SK-N-SH treated with all-trans-retinoic acid at 6 μM for 48 hours (cell line): ENCODE results near the gene PYHIN1.

Experiments
- ATAC-seq: fragments of 200-7000 bp; cut with Tn5 transposase; 3 replicates; pipeline ENCODE4 v1.9.1; 2020; ENCODE audit warnings: mild to moderate bottlenecking, moderate library complexity
- ARNTL ChIP-seq: fragments of 450-650 bp; formaldehyde crosslinking; IDR thresholded peaks from 2 replicates; pipeline ENCODE4 v1.5.0; 2020; ENCODE audit warnings: low read depth, mild to moderate bottlenecking, moderate library complexity, borderline replicate concordance
- BACH2 ChIP-seq: fragments of 250-450 bp; sonication (Bioruptor Pico); IDR thresholded peaks from 2 replicates; pipeline ENCODE4 v1.9.0; 2021; ENCODE audit warnings: mild to moderate bottlenecking, borderline replicate concordance
- CSDC2 ChIP-seq: fragments of 250-450 bp; sonication (Bioruptor Pico); IDR thresholded peaks from 2 replicates; pipeline ENCODE4 v1.5.0; 2020; ENCODE audit warnings: mild to moderate bottlenecking, moderate library complexity
- ESRRG ChIP-seq: fragments of 250-450 bp; sonication (Bioruptor Pico); IDR thresholded peaks from 2 replicates; pipeline ENCODE4 v1.6.1; 2021; ENCODE audit warnings: mild to moderate bottlenecking
- GLIS3 ChIP-seq: fragments of 250-450 bp; sonication (Bioruptor Pico); IDR thresholded peaks from 2 replicates; pipeline ENCODE4 v1.5.0; 2020; ENCODE audit warnings: mild to moderate bottlenecking, moderate library complexity
- ISL1 ChIP-seq: fragments of 250-450 bp; sonication (Bioruptor Pico); IDR thresholded peaks from 2 replicates; pipeline ENCODE4 v2.1.2; 2022; ENCODE audit warnings: mild to moderate bottlenecking, moderate library complexity
- PPARA ChIP-seq: fragments of 250-450 bp; sonication (Bioruptor Pico); IDR thresholded peaks from 2 replicates; pipeline ENCODE4 v1.5.0; 2020; ENCODE audit warnings: mild to moderate bottlenecking, borderline replicate concordance
- SNAI2 ChIP-seq: fragments of 250-450 bp; sonication (Bioruptor Pico); IDR thresholded peaks from 2 replicates; pipeline ENCODE4 v1.5.0; 2020; ENCODE audit warnings: mild to moderate bottlenecking, moderate library complexity
- TCF4 ChIP-seq: fragments of 250-450 bp; sonication (Bioruptor Pico); IDR thresholded peaks from 2 replicates; pipeline ENCODE4 v1.8.0; 2021; ENCODE audit warnings: mild to moderate bottlenecking, moderate library complexity, borderline replicate concordance
- TOX ChIP-seq: fragments of 250-450 bp; sonication (Bioruptor Pico); IDR thresholded peaks from 2 replicates; pipeline ENCODE4 v1.8.0; 2021; ENCODE audit warnings: mild to moderate bottlenecking, moderate library complexity, borderline replicate concordance
- ZC3H10 ChIP-seq: fragments of 250-450 bp; sonication (Bioruptor Pico); IDR thresholded peaks from 2 replicates; pipeline ENCODE4 v1.5.1; 2021; ENCODE audit warnings: mild to moderate bottlenecking, moderate library complexity
- ZFP3 ChIP-seq: fragments of 250-450 bp; sonication (Bioruptor Pico); IDR thresholded peaks from 2 replicates; pipeline ENCODE4 v1.5.0; 2020; ENCODE audit warnings: mild to moderate bottlenecking, moderate library complexity
- ZFP30 ChIP-seq: fragments of 450-650 bp; formaldehyde crosslinking; IDR thresholded peaks from 2 replicates; pipeline ENCODE4 v1.5.0; 2022; ENCODE audit warnings: mild to moderate bottlenecking, moderate library complexity
- ZNF70 ChIP-seq: fragments of 450-650 bp; formaldehyde crosslinking; IDR thresholded peaks from 2 replicates; pipeline ENCODE4 v1.5.0; 2020; ENCODE audit warnings: mild to moderate bottlenecking, moderate library complexity
- ZNF8 ChIP-seq: fragments of 450-650 bp; formaldehyde crosslinking; IDR thresholded peaks from 2 replicates; pipeline ENCODE4 v1.5.0; 2020; ENCODE audit warnings: mild to moderate bottlenecking, moderate library complexity
- TF ChIP-seq, protein P1 (sequence below): fragments of 250-450 bp; sonication (Bioruptor Pico); IDR thresholded peaks from 2 replicates; pipeline ENCODE4 v1.5.1; 2020; ENCODE audit warnings: low read depth, mild to moderate bottlenecking, moderate library complexity
- TF ChIP-seq, protein P2 (sequence below): fragments of 250-450 bp; sonication (Bioruptor Pico); IDR thresholded peaks from 2 replicates; pipeline ENCODE4 v1.8.0; 2020; ENCODE audit warnings: mild to moderate bottlenecking, moderate library complexity, borderline replicate concordance
- TF ChIP-seq, protein P3 (sequence below): fragments of 250-450 bp; sonication (Bioruptor Pico); IDR thresholded peaks from 2 replicates; pipeline ENCODE4 v1.8.0; 2021; ENCODE audit warnings: low read depth, mild to moderate bottlenecking, moderate library complexity, borderline replicate concordance
- TF ChIP-seq, protein P4 (sequence below): fragments of 250-450 bp; sonication (Bioruptor Pico); IDR thresholded peaks from 2 replicates; pipeline ENCODE4 v1.5.0; 2020; ENCODE audit warnings: mild to moderate bottlenecking, moderate library complexity
- TF ChIP-seq, protein P5 (sequence below): fragments of 250-450 bp; sonication (Bioruptor Pico); IDR thresholded peaks from 2 replicates; pipeline ENCODE4 v1.5.1; 2021; ENCODE audit warnings: mild to moderate bottlenecking, moderate library complexity

Gene PYHIN1

DNA sequence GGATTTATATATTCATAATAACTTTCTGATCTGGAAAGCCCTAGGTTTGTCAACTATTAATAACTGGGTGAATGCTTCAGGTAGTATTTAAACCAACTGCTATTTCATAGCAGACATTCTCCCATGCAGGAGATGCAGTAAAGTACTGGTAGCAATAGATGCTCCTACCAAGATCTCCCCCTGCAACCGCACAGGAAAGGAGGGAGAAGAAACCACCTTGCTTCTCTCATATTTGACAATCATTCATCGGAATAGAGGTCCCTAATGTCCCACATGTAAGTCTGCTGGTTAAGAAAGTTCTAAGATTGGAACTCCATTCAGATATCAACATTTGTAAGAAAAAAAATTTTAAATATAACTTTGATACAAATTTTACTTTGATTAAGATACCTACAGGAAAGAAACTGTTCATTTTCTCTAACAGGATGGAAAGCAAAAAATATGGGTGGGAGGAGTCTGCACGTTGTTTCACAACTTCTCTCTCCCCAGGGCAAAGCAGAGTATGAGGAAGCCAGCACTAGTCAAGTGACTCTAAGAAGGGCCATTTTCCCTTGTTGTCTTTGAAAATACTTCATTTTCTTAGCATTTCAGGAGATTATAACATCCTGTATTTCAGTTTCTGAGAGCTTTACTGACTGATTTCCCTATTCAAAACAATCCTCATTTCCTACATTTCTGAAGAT lies at the start of gene PYHIN1:
PYHIN1 (plus strand) TSS at position 498 of the 683 bp plus-strand sequence. CDS start 5,359 bp downstream, outside the sequence.
- ATAC-seq = no peak

DNA sequence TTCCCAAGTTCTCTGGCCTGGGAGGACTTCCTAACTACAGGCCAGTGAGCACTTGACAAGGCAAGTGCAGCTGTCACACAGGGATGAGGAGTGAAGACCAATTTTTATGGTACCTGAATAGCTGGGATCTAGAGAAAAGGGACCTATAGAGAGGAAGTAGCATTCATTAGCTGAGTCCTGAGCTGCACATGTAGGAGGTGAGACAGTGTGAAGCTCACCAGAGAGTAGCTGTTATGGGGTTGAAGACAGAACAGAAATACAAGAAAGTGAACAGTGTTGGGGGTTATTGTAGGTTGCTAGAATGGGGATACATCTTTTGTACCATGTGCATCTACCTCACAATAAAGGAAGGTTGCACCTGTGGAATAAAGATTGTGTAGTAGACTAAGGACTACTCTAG lies 37.7 kb upstream of the PYHIN1 start:
- no peak for ATAC-seq

More for the DNA sequence above, at the start of gene PYHIN1:
- TF ChIP-seq, protein P1, sequence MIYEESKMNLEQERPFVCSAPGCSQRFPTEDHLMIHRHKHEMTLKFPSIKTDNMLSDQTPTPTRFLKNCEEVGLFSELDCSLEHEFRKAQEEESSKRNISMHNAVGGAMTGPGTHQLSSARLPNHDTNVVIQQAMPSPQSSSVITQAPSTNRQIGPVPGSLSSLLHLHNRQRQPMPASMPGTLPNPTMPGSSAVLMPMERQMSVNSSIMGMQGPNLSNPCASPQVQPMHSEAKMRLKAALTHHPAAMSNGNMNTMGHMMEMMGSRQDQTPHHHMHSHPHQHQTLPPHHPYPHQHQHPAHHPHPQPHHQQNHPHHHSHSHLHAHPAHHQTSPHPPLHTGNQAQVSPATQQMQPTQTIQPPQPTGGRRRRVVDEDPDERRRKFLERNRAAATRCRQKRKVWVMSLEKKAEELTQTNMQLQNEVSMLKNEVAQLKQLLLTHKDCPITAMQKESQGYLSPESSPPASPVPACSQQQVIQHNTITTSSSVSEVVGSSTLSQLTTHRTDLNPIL (CRISPR knock-in tag) = no peak
- TF ChIP-seq SNAI2 (no peak), BACH2 (no peak), GLIS3 (CRISPR knock-in tag) (no peak)
- TF ChIP-seq, all 23 proteins: peak for 0

More for the DNA sequence above, 37.7 kb upstream of the PYHIN1 start:
- TF ChIP-seq SNAI2 = no peak
- TF ChIP-seq, protein P2, sequence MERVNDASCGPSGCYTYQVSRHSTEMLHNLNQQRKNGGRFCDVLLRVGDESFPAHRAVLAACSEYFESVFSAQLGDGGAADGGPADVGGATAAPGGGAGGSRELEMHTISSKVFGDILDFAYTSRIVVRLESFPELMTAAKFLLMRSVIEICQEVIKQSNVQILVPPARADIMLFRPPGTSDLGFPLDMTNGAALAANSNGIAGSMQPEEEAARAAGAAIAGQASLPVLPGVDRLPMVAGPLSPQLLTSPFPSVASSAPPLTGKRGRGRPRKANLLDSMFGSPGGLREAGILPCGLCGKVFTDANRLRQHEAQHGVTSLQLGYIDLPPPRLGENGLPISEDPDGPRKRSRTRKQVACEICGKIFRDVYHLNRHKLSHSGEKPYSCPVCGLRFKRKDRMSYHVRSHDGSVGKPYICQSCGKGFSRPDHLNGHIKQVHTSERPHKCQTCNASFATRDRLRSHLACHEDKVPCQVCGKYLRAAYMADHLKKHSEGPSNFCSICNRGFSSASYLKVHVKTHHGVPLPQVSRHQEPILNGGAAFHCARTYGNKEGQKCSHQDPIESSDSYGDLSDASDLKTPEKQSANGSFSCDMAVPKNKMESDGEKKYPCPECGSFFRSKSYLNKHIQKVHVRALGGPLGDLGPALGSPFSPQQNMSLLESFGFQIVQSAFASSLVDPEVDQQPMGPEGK = no peak
- TF ChIP-seq PPARA (CRISPR knock-in tag) = no peak
- no peak for TF ChIP-seq ZFP30 (CRISPR knock-in tag)
- TF ChIP-seq CSDC2 (CRISPR knock-in tag) = no peak
- no peak for TF ChIP-seq ZNF70 (CRISPR knock-in tag)
- no peak for TF ChIP-seq ISL1 (CRISPR knock-in tag)
- TF ChIP-seq ESRRG (CRISPR knock-in tag) = no peak
- TF ChIP-seq GLIS3 (CRISPR knock-in tag) = no peak
- no peak for TF ChIP-seq TCF4 (CRISPR knock-in tag)
- TF ChIP-seq TOX (CRISPR knock-in tag) = no peak
- TF ChIP-seq, protein P1 (CRISPR knock-in tag) = no peak
- no peak for TF ChIP-seq BACH2
- TF ChIP-seq, protein P3, sequence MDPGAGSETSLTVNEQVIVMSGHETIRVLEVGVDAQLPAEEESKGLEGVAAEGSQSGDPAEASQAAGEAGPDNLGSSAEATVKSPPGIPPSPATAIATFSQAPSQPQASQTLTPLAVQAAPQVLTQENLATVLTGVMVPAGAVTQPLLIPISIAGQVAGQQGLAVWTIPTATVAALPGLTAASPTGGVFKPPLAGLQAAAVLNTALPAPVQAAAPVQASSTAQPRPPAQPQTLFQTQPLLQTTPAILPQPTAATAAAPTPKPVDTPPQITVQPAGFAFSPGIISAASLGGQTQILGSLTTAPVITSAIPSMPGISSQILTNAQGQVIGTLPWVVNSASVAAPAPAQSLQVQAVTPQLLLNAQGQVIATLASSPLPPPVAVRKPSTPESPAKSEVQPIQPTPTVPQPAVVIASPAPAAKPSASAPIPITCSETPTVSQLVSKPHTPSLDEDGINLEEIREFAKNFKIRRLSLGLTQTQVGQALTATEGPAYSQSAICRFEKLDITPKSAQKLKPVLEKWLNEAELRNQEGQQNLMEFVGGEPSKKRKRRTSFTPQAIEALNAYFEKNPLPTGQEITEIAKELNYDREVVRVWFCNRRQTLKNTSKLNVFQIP = no peak
- TF ChIP-seq, protein P4, sequence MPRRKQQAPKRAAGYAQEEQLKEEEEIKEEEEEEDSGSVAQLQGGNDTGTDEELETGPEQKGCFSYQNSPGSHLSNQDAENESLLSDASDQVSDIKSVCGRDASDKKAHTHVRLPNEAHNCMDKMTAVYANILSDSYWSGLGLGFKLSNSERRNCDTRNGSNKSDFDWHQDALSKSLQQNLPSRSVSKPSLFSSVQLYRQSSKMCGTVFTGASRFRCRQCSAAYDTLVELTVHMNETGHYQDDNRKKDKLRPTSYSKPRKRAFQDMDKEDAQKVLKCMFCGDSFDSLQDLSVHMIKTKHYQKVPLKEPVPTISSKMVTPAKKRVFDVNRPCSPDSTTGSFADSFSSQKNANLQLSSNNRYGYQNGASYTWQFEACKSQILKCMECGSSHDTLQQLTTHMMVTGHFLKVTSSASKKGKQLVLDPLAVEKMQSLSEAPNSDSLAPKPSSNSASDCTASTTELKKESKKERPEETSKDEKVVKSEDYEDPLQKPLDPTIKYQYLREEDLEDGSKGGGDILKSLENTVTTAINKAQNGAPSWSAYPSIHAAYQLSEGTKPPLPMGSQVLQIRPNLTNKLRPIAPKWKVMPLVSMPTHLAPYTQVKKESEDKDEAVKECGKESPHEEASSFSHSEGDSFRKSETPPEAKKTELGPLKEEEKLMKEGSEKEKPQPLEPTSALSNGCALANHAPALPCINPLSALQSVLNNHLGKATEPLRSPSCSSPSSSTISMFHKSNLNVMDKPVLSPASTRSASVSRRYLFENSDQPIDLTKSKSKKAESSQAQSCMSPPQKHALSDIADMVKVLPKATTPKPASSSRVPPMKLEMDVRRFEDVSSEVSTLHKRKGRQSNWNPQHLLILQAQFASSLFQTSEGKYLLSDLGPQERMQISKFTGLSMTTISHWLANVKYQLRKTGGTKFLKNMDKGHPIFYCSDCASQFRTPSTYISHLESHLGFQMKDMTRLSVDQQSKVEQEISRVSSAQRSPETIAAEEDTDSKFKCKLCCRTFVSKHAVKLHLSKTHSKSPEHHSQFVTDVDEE (CRISPR knock-in tag) = no peak
- no peak for TF ChIP-seq ZNF8 (CRISPR knock-in tag)
- TF ChIP-seq, protein P5, sequence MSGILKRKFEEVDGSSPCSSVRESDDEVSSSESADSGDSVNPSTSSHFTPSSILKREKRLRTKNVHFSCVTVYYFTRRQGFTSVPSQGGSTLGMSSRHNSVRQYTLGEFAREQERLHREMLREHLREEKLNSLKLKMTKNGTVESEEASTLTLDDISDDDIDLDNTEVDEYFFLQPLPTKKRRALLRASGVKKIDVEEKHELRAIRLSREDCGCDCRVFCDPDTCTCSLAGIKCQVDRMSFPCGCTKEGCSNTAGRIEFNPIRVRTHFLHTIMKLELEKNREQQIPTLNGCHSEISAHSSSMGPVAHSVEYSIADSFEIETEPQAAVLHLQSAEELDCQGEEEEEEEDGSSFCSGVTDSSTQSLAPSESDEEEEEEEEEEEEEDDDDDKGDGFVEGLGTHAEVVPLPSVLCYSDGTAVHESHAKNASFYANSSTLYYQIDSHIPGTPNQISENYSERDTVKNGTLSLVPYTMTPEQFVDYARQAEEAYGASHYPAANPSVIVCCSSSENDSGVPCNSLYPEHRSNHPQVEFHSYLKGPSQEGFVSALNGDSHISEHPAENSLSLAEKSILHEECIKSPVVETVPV (CRISPR knock-in tag) = no peak
- TF ChIP-seq ZC3H10 (CRISPR knock-in tag) = no peak
- TF ChIP-seq ARNTL (CRISPR knock-in tag) = no peak
- TF ChIP-seq ZFP3 (CRISPR knock-in tag) = no peak
